GM12891 (cell line): ENCODE measurements around the gene ABCA1.
A peak's percentile ranks its signal among the peaks of the same experiment; 100 is the strongest.

Experiments used
- PAX5 ChIP-seq: IDR thresholded peaks from 2 replicates; pipeline ENCODE4 v1.6.1; 2011; ENCODE audit warnings: low read length, moderate library complexity, mild to moderate bottlenecking; ENCODE audit not compliant: insufficient read depth, severe bottlenecking
- POLR2A ChIP-seq: IDR thresholded peaks from 2 replicates; pipeline ENCODE4 v1.6.1; 2011; ENCODE audit warnings: low read depth, low read length, control low read depth
- POLR2AphosphoS5 ChIP-seq: IDR thresholded peaks from 2 replicates; pipeline ENCODE4 v1.6.1; 2011; ENCODE audit warnings: low read depth, low read length, control low read depth
- POU2F2 ChIP-seq: IDR thresholded peaks from 2 replicates; pipeline ENCODE4 v1.6.1; 2011; ENCODE audit warnings: low read depth, mild to moderate bottlenecking, control low read depth, low read length, moderate library complexity
- SPI1 ChIP-seq: IDR thresholded peaks from 2 replicates; pipeline ENCODE4 v1.6.1; 2011; ENCODE audit warnings: low read depth, low read length, control low read depth
- TAF1 ChIP-seq: IDR thresholded peaks from 2 replicates; pipeline ENCODE4 v1.6.1; 2011; ENCODE audit warnings: low read depth, low read length, control low read depth

DNA sequence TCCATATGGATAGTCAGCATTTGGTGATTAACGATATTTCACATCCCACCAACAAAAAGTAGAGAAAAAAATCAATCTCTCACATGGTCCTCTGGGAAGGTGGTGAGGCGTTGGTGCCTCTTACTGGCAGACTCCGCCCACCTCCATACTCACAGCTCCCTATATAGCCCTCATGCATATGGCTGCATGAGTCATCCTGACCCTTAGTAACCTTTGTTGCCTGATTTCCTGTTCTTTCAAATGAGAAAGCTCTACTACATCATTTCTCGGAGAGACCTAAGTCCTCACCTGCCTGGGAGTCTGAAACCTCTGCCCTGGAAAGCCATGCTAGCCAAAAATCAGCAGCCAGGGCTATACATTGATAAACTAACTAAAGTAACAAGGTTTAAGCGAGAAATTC is 33.3 kb upstream of the ABCA1 start:
- no peak for TF ChIP-seq POLR2A
- TF ChIP-seq POLR2AphosphoS5 = no peak
- TF ChIP-seq TAF1 = no peak
- no peak for TF ChIP-seq PAX5
- no peak for TF ChIP-seq SPI1
- 0 out of 2 replicates have a peak, but pooled peaks have one; percentile 14 for TF ChIP-seq POU2F2
